Tibial artery (tissue), 4 donors: ENCODE data around the gene MAP4.

Source experiments
- DNase-seq, 2 donors: peaks; one replicate each; pipeline ENCODE4 v3.0.0-alpha.2; 2019
- H3K27ac ChIP-seq, 2 donors: fragments of 200-600 bp; sonication (generic) in 1 of 2; 1 replicate in 1 of 2; 2 replicates in 1 of 2; pipeline ENCODE4 v1.5.1; 2018 to 2019; ENCODE audit warnings: mild to moderate bottlenecking in 1 of 2
- H3K27me3 ChIP-seq, 2 donors: fragments of 200-600 bp; sonication (generic) in 1 of 2; one replicate each; pipeline versions ENCODE4 v1.5.1 to v1.6.0; 2016 to 2019
- H3K36me3 ChIP-seq, 3 donors: fragments of 200-600 bp; sonication (generic) in 2 of 3; one replicate each; pipeline ENCODE4 v1.5.1; 2016 to 2019; ENCODE audit warnings: mild to moderate bottlenecking in 2 of 3
- H3K4me1 ChIP-seq, 4 donors: fragments of 200-600 bp; sonication (generic) in 2 of 4; 1 replicate in 3 of 4; 2 replicates in 1 of 4; pipeline ENCODE4 v1.5.1; 2016 to 2019
- H3K4me3 ChIP-seq, 2 donors: fragments of 200-600 bp; sonication (generic) in 1 of 2; 1 replicate in 1 of 2; 2 replicates in 1 of 2; pipeline ENCODE4 v1.5.1; 2018 to 2019; ENCODE audit warnings: mild to moderate bottlenecking in 2 of 2
- H3K9me3 ChIP-seq, 3 donors: fragments of 200-600 bp; sonication (generic) in 1 of 3; one replicate each; pipeline ENCODE4 v1.5.1; 2016 to 2019
- intact Hi-C: fragments of 100-400 bp; cut with DNase I; formaldehyde crosslinking; loops from one replicate; pipeline ENCODE4 v1.15.0; 2023; ENCODE audit warnings: low total_unique reads
- TF ChIP-seq, protein P1 (sequence below), 2 experiments: fragments of 200-600 bp in 1 of 2; fragments of 450-650 bp in 1 of 2; IDR thresholded peaks; one replicate each; pipeline ENCODE4 v1.5.1; 2017 to 2019; ENCODE audit warnings: antibody characterized with exemption in 2 of 2, mild to moderate bottlenecking in 1 of 2, moderate library complexity in 1 of 2

MAP4 gene

DNA sequence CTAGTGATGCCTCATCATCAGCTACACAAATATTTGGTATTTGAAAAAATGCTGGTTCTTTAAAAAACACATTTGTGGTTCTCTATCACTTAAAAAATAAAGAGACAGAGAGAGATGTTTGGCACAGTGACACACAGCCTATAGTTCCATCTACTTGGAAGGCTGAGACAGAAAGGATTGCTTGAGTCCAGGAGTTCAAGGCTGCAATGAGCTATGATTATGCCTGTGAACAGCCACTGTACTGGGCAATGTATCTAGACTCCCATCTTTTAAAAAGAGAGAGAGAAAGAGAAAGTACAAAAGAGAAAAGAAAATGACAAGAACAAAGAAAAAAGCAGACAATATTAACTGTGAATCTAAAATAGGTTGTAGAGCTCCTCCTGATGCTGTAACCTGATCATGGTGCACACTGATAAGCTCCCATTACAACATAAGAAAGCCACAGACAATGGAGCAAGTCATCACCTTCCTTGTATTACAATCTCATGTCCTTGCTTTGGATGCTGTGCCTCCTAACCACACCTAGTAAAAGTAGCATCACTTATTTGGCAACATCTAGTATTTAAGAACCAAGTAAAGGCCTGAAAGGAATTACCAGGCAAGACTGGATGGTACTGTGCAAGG lies 31.7 kb upstream of the MAP4 start:
- TF ChIP-seq, protein P1, sequence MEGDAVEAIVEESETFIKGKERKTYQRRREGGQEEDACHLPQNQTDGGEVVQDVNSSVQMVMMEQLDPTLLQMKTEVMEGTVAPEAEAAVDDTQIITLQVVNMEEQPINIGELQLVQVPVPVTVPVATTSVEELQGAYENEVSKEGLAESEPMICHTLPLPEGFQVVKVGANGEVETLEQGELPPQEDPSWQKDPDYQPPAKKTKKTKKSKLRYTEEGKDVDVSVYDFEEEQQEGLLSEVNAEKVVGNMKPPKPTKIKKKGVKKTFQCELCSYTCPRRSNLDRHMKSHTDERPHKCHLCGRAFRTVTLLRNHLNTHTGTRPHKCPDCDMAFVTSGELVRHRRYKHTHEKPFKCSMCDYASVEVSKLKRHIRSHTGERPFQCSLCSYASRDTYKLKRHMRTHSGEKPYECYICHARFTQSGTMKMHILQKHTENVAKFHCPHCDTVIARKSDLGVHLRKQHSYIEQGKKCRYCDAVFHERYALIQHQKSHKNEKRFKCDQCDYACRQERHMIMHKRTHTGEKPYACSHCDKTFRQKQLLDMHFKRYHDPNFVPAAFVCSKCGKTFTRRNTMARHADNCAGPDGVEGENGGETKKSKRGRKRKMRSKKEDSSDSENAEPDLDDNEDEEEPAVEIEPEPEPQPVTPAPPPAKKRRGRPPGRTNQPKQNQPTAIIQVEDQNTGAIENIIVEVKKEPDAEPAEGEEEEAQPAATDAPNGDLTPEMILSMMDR (IDR thresholded peaks at IDR 0.05): no peak
- Histone ChIP-seq H3K9me3 (no peaks in the 10 kb centered on the region), H3K4me3 (no peak overlapping the region), H3K27me3 (no peaks in the 10 kb centered on the region), H3K27ac (no peak overlapping the region), H3K4me1 (peaks cover 0 to 19% (median 4%) of the 10 kb centered on the region in 4 donors), H3K36me3 (peaks cover 7 to 17% (median 9%) of the 10 kb centered on the region in 3 donors)
- DNase-seq: no peak
- intact Hi-C loops: no loop called here

- intact Hi-C loops: no loop called here
- no peaks in the 10 kb centered on the region for H3K36me3 ChIP-seq
- peak overlapping the region in 1 of 2 donors; percentile 20 for H3K27ac ChIP-seq
Measured at GRCh38 chr3:48042071-48042760, 26.0 kb upstream of the MAP4 start.

GRCh38 chr3:48039487-48040190 lies 23.4 kb upstream of the MAP4 start:
- peaks cover 0 to 66% (median 36%) of the 10 kb centered on the region in 4 donors for H3K4me1 ChIP-seq
- intact Hi-C loops: loop anchor here (10.0 kb wide), 1 partner anchor 45 kb away; no protein-coding TSS in a partner anchor
- H3K9me3 ChIP-seq: no peaks in the 10 kb centered on the region

More at GRCh38 chr3:48042071-48042760, 26.0 kb upstream of the MAP4 start:
- TF ChIP-seq, protein P1 (IDR thresholded peaks at IDR 0.05): no peak
- Histone ChIP-seq H3K4me3 (no peak overlapping the region), H3K9me3 (no peaks in the 10 kb centered on the region), H3K27me3 (no peaks in the 10 kb centered on the region), H3K4me1 (peaks cover 0 to 49% (median 28%) of the 10 kb centered on the region in 4 donors)
- DNase-seq: no peak

DNA sequence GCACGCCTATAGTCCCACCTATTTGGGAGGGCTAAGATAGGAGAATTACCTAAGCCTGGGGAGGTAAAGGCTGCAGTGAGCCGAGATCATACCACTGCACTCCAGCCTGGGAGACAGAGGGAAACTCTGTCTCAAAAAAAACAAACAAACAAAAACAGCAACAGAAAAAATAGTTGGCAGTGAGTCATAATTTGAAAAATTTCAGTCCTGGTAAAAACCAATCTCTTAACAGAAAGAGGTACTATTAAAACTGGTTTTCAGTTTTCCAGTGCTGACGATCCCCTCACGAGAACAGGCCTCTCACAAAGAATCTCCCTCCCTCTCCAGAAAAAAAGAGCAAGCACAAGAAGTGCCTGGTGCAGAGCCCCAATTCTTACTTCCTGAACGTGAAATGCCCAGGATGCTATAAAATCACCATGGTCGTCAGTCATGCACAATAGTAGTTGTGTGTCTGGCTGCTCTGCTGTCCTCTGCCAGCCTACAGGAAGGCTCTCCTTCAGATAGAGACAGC lies 22.8 kb upstream of the MAP4 start:
- peak overlapping the region; percentile 59 to 69 for H3K27ac ChIP-seq
- DNase-seq: no peak
- no peak overlapping the region for H3K4me3 ChIP-seq
- H3K36me3 ChIP-seq: no peaks in the 10 kb centered on the region
- H3K27me3 ChIP-seq: no peaks in the 10 kb centered on the region
- intact Hi-C loops: loop anchor here (10.0 kb wide), 1 partner anchor 46 kb away; no protein-coding TSS in a partner anchor
- H3K4me1 ChIP-seq: peaks cover 0 to 72% (median 42%) of the 10 kb centered on the region in 4 donors
- no peaks in the 10 kb centered on the region for H3K9me3 ChIP-seq
- TF ChIP-seq, protein P1 (IDR thresholded peaks at IDR 0.05): no peak

More at GRCh38 chr3:48039487-48040190, 23.4 kb upstream of the MAP4 start:
- no peaks in the 10 kb centered on the region for H3K36me3 ChIP-seq
- no peaks in the 10 kb centered on the region for H3K27me3 ChIP-seq
- DNase-seq: no peak
- H3K4me3 ChIP-seq: no peak overlapping the region
- H3K27ac ChIP-seq: peak overlapping the region; percentile 59 to 69
- TF ChIP-seq, protein P1 (IDR thresholded peaks at IDR 0.05): no peak

- intact Hi-C loops: loop anchor here (10.0 kb wide), 1 partner anchor 51 kb away; no protein-coding TSS in a partner anchor
- peak overlapping the region; percentile 38 to 41 for H3K27ac ChIP-seq
Measured at GRCh38 chr3:48034000-48034516, 17.8 kb upstream of the MAP4 start.

More at GRCh38 chr3:48034000-48034516, 17.8 kb upstream of the MAP4 start:
- H3K9me3 ChIP-seq: no peaks in the 10 kb centered on the region
- DNase-seq: no peak
- H3K36me3 ChIP-seq: no peaks in the 10 kb centered on the region
- H3K4me3 ChIP-seq: no peak overlapping the region
- no peaks in the 10 kb centered on the region for H3K27me3 ChIP-seq
- peaks cover 0 to 80% (median 37%) of the 10 kb centered on the region in 4 donors for H3K4me1 ChIP-seq
- TF ChIP-seq, protein P1 (IDR thresholded peaks at IDR 0.05): no peak
